Stimulated activated naive CD8-positive, alpha-beta T cell treated with anti-CD3 and anti-CD28 coated beads, Interleukin-15, amount 100 ng/mL, for 72 hours (primary cell): Measurements from ENCODE around the gene TGFBR2.

Source experiments
- ATAC-seq: fragments of 150-1000 bp; cut with Tn5 transposase; 2 replicates; pipeline ENCODE4 v1.10.0; 2021; ENCODE audit warnings: mild to moderate bottlenecking, moderate library complexity
- DNase-seq, 2 donors: peaks; one replicate each; pipeline ENCODE4 v3.0.0; 2021 to 2022
- H3K27ac Mint-ChIP-seq, 2 donors: one replicate each; pipeline ENCODE4 v1.8.0; 2022; ENCODE audit warnings: mild to moderate bottlenecking in 2 of 2, mixed read lengths in 2 of 2, moderate library complexity in 2 of 2
- H3K27me3 Mint-ChIP-seq: one replicate; pipeline ENCODE4 v1.8.0; 2022; ENCODE audit warnings: mixed read lengths
- H3K4me1 Mint-ChIP-seq: one replicate; pipeline ENCODE4 v1.8.0; 2022; ENCODE audit warnings: mild to moderate bottlenecking, mixed read lengths
- H3K4me3 Mint-ChIP-seq, 2 donors: one replicate each; pipeline ENCODE4 v1.8.0; 2022; ENCODE audit warnings: mild to moderate bottlenecking in 2 of 2, mixed read lengths in 2 of 2, moderate library complexity in 1 of 2
- H3K9me3 Mint-ChIP-seq, 2 donors: one replicate each; pipeline ENCODE4 v1.8.0; 2022; ENCODE audit warnings: mixed read lengths in 2 of 2

Gene TGFBR2

GRCh38 chr3:30648670-30649357 lies 42.4 kb downstream of the TGFBR2 start:
- no peaks in the 10 kb centered on the region for H3K9me3 Mint-ChIP-seq
- DNase-seq (no peak), ATAC-seq (no peak)
- peaks cover 94% of the 10 kb centered on the region for H3K4me1 Mint-ChIP-seq
- peak overlapping the region; percentile 85 to 96 for H3K27ac Mint-ChIP-seq
- no peaks in the 10 kb centered on the region for H3K27me3 Mint-ChIP-seq
- H3K4me3 Mint-ChIP-seq = peak overlapping the region; percentile 19 to 47

- Mint-ChIP-seq H3K9me3 (no peaks in the 10 kb centered on the region), H3K4me3 (peak overlapping the region; percentile 30 to 68), H3K4me1 (peaks cover 94% of the 10 kb centered on the region), H3K27me3 (no peaks in the 10 kb centered on the region), H3K27ac (peak overlapping the region; percentile 76 to 96)
- ATAC-seq (no peak), DNase-seq (no peak)
Measured at GRCh38 chr3:30649572-30650318, 43.3 kb downstream of the TGFBR2 start.

- Mint-ChIP-seq H3K27me3 (no peaks in the 10 kb centered on the region), H3K4me3 (peak overlapping the region; percentile 30 to 68), H3K4me1 (peaks cover 94% of the 10 kb centered on the region), H3K27ac (peak overlapping the region; percentile 55 to 86), H3K9me3 (no peaks in the 10 kb centered on the region)
- DNase-seq = no peak
- ATAC-seq = no peak
Measured at GRCh38 chr3:30650348-30650995, 44.1 kb downstream of the TGFBR2 start.

- ATAC-seq = no peak
- peak overlapping the region; percentile 62 to 73 for H3K4me3 Mint-ChIP-seq
- H3K9me3 Mint-ChIP-seq = no peaks in the 10 kb centered on the region
- H3K27me3 Mint-ChIP-seq = no peaks in the 10 kb centered on the region
- peaks cover 98% of the 10 kb centered on the region for H3K4me1 Mint-ChIP-seq
- peak overlapping the region; percentile 88 to 94 for H3K27ac Mint-ChIP-seq
- DNase-seq = no peak
Measured at GRCh38 chr3:30654269-30654668, 47.9 kb downstream of the TGFBR2 start.

- Mint-ChIP-seq H3K27ac (peak overlapping the region; percentile 88 to 94), H3K9me3 (no peaks in the 10 kb centered on the region), H3K4me3 (peak overlapping the region; percentile 62 to 73), H3K27me3 (no peaks in the 10 kb centered on the region), H3K4me1 (peaks cover 96% of the 10 kb centered on the region)
- ATAC-seq (peak; percentile 66), DNase-seq (peak; percentile 51 to 60)
Measured at GRCh38 chr3:30655187-30655812, 48.9 kb downstream of the TGFBR2 start.

GRCh38 chr3:30656624-30657141 lies 50.3 kb downstream of the TGFBR2 start:
- peak overlapping the region; percentile 36 to 54 for H3K4me3 Mint-ChIP-seq
- H3K27me3 Mint-ChIP-seq = no peaks in the 10 kb centered on the region
- peaks cover 96% of the 10 kb centered on the region for H3K4me1 Mint-ChIP-seq
- DNase-seq = no peak
- ATAC-seq = no peak
- no peaks in the 10 kb centered on the region for H3K9me3 Mint-ChIP-seq
- H3K27ac Mint-ChIP-seq = peak overlapping the region; percentile 47 to 85

GRCh38 chr3:30657914-30658313 lies 51.5 kb downstream of the TGFBR2 start:
- Mint-ChIP-seq H3K4me3 (peak overlapping the region; percentile 31 to 83), H3K9me3 (no peaks in the 10 kb centered on the region), H3K27ac (peak overlapping the region; percentile 38 to 89), H3K27me3 (no peaks in the 10 kb centered on the region), H3K4me1 (peaks cover 97% of the 10 kb centered on the region)
- DNase-seq (peak; percentile 40 to 55), ATAC-seq (peak; percentile 74)

- H3K27me3 Mint-ChIP-seq = no peaks in the 10 kb centered on the region
- no peaks in the 10 kb centered on the region for H3K9me3 Mint-ChIP-seq
- peaks cover 97% of the 10 kb centered on the region for H3K4me1 Mint-ChIP-seq
- H3K4me3 Mint-ChIP-seq = peak overlapping the region; percentile 31 to 83
- ATAC-seq = peak; percentile 89
- DNase-seq = peak; percentile 61 to 82
- peak overlapping the region; percentile 12 to 89 for H3K27ac Mint-ChIP-seq
Measured at GRCh38 chr3:30658328-30659052, 52.1 kb downstream of the TGFBR2 start.

- ATAC-seq = no peak
- Mint-ChIP-seq H3K4me1 (peaks cover 98% of the 10 kb centered on the region), H3K27ac (peak overlapping the region; percentile 12 to 89), H3K27me3 (no peaks in the 10 kb centered on the region), H3K4me3 (peak overlapping the region; percentile 31 to 83), H3K9me3 (no peaks in the 10 kb centered on the region)
- no peak for DNase-seq
Measured at GRCh38 chr3:30659270-30660130, 53.1 kb downstream of the TGFBR2 start.

GRCh38 chr3:30660136-30660535 lies 53.7 kb downstream of the TGFBR2 start:
- Mint-ChIP-seq H3K4me1 (peaks cover 98% of the 10 kb centered on the region), H3K9me3 (no peaks in the 10 kb centered on the region), H3K27me3 (no peaks in the 10 kb centered on the region), H3K4me3 (peak overlapping the region; percentile 75 to 76), H3K27ac (peak overlapping the region in 1 of 2 donors; percentile 97)
- no peak for DNase-seq
- no peak for ATAC-seq

GRCh38 chr3:30660656-30661055 lies 54.3 kb downstream of the TGFBR2 start:
- Mint-ChIP-seq H3K4me1 (peaks cover 98% of the 10 kb centered on the region), H3K27ac (peak overlapping the region; percentile 92 to 97), H3K4me3 (peak overlapping the region; percentile 75 to 76), H3K9me3 (no peaks in the 10 kb centered on the region), H3K27me3 (no peaks in the 10 kb centered on the region)
- ATAC-seq (no peak), DNase-seq (no peak)

- Mint-ChIP-seq H3K4me1 (peaks cover 96% of the 10 kb centered on the region), H3K4me3 (peak overlapping the region; percentile 75 to 76), H3K27me3 (no peaks in the 10 kb centered on the region), H3K9me3 (no peaks in the 10 kb centered on the region), H3K27ac (peak overlapping the region; percentile 92 to 97)
- ATAC-seq (peak; percentile 11), DNase-seq (no peak)
Measured at GRCh38 chr3:30661098-30661873, 54.9 kb downstream of the TGFBR2 start.

GRCh38 chr3:30662836-30663235 lies 56.4 kb downstream of the TGFBR2 start:
- H3K27me3 Mint-ChIP-seq = no peaks in the 10 kb centered on the region
- ATAC-seq = no peak
- peaks cover 96% of the 10 kb centered on the region for H3K4me1 Mint-ChIP-seq
- H3K27ac Mint-ChIP-seq = peak overlapping the region in 1 of 2 donors; percentile 62
- H3K4me3 Mint-ChIP-seq = peak overlapping the region in 1 of 2 donors; percentile 43
- no peak for DNase-seq
- no peaks in the 10 kb centered on the region for H3K9me3 Mint-ChIP-seq
